ENCODE data around the gene CPEB4. TPM values are rescaled to one million over a fixed set of nuclear protein-coding genes. Genes with fewer than 3 reads are reported as not detected.

CPEB4 gene
- total RNA-seq, 1 experiment from 2014 or later: 7.2 TPM

DNA sequence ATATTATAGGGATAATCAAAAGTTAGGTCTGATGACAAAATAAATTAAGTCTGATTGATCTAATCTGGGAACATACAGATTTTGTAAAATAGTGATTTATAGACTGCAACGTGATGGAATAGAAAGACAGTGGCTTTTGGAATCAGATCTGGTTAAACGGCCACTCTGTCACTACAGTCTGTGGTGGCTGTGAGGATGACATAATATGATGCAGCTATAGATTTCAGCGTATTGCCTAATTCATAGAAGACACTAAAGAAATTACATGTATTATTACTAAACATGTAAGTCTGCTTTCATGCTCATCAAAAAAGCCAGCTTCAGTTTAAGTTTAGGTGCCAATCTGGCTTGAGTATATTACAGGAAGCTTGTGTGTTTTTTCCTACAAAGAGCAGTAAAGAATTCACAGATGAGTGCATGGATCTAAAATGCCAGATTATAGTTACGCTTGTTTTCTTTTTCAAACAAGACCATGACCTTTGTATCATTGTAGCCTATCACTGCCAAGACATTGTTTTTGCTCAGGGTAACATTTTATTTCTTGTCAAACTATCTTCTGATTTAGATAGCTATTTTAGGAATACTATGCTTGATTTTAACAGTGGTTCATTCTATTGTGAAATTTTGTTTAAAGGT is 25.7 kb downstream of the CPEB4 start:
- no peak for DNase-seq (ENCODE audit: low spot score)

- DNase-seq (ENCODE audit: low spot score): no peak
Measured at GRCh38 chr5:173915310-173916014, 27.3 kb downstream of the CPEB4 start.

DNA sequence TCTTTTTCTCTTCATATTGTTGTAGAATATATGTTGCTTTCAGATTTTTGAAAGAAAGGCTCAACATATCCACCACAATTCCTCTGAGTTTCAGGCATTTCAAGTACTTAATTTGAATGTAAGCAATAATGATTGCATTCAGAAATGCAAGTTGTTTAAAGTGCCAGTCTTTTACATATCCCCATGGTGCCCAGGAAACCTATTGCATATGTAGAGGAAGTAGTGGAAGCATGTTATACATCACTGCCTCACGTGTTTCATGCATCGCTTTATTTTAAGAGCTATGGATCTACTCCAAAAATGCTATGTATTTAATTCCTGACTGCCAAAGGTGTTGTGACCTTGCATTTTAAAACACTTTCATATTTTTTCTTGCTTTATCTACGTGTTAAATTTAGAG is 28.1 kb downstream of the CPEB4 start:
- no peak for DNase-seq (ENCODE audit: low spot score)

DNA sequence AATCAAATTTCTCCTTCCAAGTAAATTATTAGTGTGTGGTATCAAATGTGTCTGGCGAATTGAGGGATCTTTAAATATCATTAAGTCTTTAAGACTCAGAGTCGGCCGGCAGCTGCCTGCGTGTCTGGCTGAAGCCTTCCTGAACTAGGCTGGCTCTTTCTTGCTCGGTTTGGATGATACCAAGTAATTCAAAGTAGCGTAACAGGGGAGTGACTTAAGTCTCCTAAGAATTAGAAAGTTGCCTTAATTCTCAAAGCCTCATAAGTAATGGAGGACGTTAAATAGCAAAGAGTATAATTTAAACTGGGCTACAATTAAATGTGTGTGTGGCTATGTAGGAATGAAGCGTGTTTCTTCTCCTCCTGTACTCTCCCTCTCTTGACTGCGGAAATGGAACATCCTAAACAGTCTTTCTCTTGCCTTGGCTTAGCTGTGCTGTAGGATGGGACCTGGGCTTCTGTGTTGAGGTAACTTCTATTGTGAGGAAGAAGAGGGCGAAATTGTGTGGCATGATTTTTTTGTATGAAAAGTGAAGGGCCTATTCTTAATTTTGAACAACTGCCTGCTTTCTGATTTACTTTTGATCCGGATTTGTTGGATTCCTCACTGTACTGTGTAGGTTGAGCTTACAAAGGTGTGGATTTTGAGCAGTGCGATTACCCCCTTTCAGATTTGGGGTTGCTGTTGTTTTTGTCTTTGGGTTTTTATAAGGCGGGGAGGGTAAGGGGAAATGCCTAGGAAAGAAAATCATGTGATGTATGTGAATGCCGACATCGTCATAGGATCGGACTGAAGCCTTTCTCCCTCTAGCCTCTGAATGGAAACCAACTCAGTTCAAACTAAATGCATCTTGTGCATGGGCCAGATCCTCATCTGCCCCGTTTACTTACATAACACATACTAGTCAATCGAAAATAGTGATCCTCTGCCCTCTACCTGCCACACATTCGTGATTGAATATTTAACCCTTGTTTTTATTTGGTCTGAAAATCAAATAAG is 29.9 kb downstream of the CPEB4 start:
- peak; percentile 96 for DNase-seq (ENCODE audit: low spot score)

GRCh38 chr5:173919443-173919842 is 31.3 kb downstream of the CPEB4 start:
- no peak for DNase-seq (ENCODE audit: low spot score)

DNA sequence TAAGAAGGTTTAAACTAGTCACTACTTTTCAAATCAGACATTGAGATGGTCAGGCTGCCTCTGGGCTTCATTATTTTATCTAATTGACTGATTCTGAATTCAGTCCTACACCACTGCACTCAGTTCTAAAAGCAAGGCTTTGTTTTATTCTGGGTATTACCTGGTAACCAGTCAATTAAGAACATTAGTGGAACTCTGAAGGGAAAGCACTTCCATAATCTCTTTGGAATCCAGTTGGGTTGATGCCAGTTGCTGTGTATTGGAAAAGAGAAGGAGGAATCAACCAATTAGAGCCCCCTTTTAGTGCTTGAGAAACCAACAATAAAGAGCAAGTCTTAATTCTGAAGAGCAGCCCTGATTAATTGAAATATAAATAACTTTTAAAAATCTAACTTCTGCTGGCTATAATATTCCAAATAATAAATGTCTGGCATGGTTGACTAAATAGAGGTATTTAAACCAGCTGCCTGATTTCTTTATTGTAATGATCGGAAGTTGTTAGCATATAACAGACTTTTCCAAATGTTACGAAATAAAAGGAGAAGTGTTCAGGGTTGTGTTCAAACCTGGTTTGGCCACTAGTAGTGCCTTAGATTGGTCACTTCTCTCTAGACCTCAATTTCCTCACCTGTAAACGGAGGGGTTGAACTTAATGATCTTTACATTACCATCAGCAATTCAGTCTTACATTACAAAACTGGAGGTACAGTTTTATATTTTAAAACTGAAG is 32.0 kb downstream of the CPEB4 start:
- DNase-seq (ENCODE audit: low spot score): peak; percentile 12

DNA sequence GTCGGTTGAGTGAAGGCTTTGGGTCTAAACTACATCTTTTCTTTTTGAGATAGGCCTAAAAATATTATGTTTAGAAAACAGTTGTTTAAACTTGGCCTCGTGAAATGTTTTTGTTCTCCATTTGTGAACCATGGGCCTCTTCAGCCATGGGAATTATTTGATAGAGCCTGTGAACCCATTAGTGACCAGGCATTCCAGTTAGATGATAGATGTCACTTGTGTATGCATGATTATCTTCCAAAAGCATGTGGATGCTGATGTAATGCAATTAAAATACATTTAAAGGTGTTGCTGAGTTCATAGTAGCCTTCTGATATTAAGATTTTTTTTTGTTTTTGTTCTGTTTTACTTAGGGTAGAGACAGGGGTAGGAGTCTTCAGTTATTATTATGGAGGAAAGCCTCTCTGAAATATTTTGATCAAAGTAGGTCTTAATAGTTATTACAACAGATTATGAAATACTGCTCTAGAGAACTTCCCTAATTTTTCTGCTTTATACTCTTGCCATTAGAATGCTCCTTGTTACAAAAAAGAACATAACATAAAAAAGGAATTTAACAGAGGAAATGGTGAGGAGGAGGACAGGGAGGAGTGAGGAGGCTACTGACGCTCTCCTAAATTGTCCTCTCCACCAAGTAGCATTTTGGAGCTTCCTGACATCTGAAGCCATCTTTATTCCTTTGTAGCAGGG is 32.9 kb downstream of the CPEB4 start:
- DNase-seq (ENCODE audit: low spot score): no peak

GRCh38 chr5:173922527-173922926 is 34.4 kb downstream of the CPEB4 start:
- DNase-seq (ENCODE audit: low spot score): no peak

DNA sequence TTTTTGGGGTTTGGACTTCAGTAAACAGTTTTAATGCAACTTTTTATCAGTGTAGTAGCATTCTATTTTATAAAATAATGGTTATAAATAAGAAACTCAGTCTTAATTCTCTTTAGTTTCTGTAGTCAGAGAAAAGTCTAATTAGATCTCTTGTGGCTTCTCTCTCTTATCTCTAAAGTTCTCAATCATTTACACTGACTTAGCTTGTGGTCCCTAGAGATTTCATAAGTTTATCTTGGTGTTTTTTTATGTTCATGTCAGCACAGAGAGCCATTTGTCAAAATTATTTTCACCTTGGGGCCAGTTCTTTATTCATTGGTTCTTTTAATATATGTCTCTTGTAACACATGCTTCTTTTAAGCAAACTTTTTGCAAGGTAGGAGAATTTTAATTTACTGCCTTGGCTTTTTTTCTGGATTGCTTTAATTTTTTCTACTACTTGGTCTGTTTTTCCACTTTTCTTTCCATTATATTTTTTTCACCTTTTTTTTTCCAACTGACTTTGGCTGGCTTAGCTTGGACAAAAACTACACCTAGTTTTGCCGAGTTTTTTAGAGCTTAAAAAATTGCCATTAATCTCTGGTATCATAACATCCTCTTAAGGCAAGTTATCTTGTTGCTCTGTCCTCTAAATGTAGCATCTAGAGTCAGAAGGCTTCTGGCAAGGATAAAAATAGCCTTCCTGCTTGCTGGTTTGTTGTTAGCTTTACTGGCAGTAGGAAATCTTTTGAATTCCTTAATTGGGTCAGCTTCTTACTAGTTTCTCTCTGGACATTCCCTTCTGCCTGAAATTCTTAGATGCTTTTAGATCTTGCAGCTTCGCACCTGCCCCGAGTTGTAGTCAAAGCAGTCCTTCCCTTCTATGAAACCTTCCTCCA is 35.3 kb downstream of the CPEB4 start:
- no peak for DNase-seq (ENCODE audit: low spot score)

GRCh38 chr5:173924899-173925298 is 36.8 kb downstream of the CPEB4 start:
- DNase-seq (ENCODE audit: low spot score): no peak

GRCh38 chr5:173925449-173926071 is 37.4 kb downstream of the CPEB4 start:
- DNase-seq (ENCODE audit: low spot score): peak; percentile 57

- no peak for DNase-seq (ENCODE audit: low spot score)
Measured at GRCh38 chr5:173926359-173926758, 38.2 kb downstream of the CPEB4 start.

DNA sequence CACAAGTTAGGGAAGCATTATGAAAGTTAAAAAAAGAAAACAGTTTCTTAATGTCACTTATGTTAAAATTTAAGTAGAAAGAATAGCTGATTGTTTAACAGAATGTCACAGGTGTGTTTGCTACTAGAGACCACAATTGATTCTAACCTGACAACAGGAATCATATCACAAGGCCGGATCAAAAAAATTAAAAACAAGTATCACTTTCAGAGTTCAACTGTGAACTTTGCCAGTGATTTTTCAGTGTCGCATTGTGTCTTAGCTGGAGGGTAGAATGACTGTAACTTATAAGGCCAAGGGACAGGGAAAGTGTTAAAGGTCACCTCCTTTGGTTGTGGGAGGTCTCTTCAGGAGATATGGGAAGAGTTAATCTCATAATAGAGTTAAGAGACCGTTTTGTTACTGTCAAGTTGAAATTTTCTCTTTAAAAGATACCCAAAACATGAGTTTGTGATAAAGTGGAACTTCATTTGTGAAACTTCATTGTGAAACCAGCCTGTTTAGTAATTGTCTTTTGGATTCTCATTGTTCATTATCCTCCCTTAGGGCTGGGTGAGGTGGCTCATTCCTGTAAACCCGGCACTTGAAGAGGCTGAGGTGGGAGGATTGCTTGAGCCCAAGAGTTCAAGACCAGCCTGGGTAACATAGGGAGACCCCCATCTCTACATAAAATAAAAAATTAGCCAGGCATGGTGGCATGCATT is 40.9 kb downstream of the CPEB4 start:
- no peak for DNase-seq (ENCODE audit: low spot score)

- DNase-seq (ENCODE audit: low spot score): peak; percentile 12
Measured at GRCh38 chr5:173932695-173933139, 44.6 kb downstream of the CPEB4 start.

DNA sequence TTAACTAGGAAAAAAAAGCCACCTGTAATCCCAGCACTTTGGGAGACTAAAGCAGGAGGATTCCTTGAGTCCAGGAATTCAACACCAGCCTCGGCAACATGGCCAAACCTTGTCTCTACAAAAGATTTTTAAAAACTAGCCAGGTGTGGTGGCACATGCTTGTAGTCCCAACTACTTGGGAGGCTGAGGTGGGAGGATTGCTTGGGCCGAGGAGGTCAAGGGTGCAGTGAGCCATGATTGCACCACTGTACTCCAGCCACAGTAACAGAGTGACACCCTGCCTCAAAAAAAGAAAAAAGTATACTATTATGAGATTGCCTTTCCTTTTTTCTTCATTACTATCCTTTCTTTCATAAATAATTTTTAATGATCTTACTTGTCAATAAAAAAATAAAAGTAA is 45.8 kb downstream of the CPEB4 start:
- no peak for DNase-seq (ENCODE audit: low spot score)

- DNase-seq (ENCODE audit: low spot score): no peak
Measured at GRCh38 chr5:173935396-173935795, 47.2 kb downstream of the CPEB4 start.

GRCh38 chr5:173940269-173940668 is 52.1 kb downstream of the CPEB4 start:
- DNase-seq (ENCODE audit: low spot score): no peak

DNA sequence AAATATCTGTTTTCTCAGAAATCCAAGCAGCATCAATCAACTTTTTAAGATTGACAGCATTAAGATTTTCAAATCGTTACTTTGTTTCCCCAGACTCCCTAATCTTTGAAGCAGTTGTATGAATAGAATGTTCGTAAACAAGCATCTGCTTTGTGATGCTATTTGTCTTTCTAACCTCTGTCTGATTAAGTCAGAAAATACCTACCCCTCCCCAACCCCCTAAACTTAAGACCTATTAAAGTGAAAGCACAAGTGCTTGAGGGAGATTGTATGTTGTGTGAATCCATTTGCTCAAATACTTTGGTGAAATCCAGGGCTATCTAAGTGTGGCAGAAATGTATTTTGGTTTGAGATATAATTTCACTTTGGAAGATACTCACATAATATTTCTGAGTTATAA is 53.0 kb downstream of the CPEB4 start:
- DNase-seq (ENCODE audit: low spot score): no peak
